NCI-H460 (cell line): Measurements from ENCODE around the gene GOLGA6L10. TPM values are rescaled to one million over a fixed set of nuclear protein-coding genes. Genes with fewer than 3 reads are reported as not detected.
"Not testable (repeated sequence)": the region's sequence is repeated elsewhere in the genome, so short reads cannot be mapped to it uniquely, and the experiment has no call there.

Experiments
- DNase-seq: peaks from one replicate; pipeline ENCODE4 v3.0.0-alpha.2; 2016; ENCODE audit warnings: low read depth; ENCODE audit errors: extremely low read depth
- total RNA-seq: library from RNA; depleted of rRNA; stranded (reverse); fragments of >200 nt; shearing (Covaris generic); gene quantifications from 2 replicates; pipeline ENCODE4 v1.2.3, GENCODE V29; 2014

Gene GOLGA6L10
- total RNA-seq, 1 experiment from 2014 or later, result 2.2 TPM

DNA sequence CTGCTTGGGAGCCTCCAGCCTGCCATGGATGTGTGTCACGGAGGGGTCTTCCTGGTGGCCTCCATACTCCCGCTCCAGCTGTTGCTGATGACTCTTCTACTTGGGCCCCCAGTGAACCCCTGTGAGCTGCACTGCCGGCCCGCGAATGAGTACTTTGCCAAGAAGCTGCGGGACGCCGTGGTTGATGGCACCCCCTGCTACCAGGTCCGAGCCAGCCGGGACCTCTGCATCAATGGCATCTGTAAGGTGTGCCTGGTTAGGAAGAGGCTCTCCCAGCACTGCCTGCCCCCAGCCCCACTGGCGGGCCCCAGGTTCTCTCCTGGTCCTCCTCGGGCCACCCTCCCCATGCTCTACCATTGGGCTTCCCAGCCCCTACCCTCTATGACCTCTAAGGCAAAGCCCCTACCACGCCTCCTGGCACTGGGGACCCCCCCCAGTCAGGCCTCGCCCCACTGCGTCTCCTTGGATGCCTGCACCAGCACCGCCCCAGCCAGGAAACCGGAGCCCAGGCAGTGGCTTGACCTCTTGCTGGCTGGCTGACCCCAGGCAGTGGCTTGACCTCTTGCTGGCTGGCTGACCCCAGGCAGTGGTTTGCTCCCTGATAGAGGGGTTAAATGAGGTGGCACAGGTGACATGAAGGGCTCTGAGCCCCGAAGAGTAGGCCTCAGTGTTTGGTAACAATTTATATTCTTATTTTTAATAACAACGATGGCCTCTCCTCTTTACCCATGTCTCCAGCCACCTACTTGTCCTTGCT lies 29.6 kb downstream of the GOLGA6L10 start:
- DNase-seq, result not testable (repeated sequence)

DNA sequence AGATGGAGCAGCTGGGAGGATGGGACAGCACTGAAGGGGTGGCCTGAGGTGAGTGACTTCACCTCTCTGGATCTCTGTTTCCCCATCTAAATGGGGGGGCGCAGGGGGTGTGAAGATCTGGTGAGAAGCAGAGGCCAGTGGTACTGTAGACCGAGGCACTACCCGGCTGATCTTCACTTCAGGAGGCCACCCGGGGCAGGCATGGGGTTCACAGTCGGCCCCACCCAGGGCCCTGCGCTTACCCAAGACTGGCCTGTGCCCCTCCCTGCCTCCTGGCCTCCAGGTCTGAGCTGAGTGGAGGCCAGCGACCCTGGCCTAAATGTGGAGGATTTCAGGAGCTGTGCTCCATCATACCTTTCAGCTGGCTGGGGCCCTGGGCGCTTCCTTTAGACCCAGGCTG lies 31.0 kb downstream of the GOLGA6L10 start:
- DNase-seq, result not testable (repeated sequence)

DNA sequence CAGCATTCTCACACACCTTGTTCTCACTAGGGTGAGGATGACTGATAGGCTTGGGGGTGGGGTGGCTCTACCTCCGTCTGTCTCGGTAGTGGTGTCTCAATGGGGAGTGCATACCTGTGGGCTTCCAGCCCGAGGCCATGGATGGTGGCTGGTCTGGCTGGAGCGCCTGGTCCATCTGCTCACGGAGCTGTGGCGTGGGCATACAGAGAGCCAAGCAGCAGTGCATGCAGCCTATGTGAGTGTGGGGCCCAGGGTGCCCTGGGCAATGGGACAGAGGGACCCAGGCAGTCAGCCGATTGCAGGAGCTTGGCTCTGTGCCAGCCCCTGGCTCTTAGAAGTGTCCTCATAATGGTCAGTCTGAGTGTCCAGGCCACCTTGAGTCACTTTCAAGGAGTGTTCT lies 31.8 kb downstream of the GOLGA6L10 start:
- not testable (repeated sequence) for DNase-seq

DNA sequence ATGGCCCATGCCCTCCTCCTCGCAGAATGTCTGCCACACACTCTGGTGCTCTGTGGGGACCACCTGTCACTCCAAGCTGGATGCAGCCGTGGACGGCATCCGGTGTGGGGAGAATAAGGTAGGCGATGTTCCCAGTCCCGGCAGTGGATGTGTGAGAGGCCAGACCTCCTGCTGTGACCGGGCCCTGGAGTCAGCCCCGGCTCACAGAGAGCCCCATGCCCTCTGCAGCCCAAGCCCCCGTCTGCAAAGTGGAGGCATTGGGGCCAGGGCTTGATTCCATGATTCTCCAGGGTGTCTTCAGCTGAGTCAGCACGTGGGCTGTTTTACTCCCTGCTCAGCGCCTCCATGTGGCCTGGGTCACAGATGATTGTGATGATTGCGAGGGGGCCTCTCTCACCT lies 32.2 kb downstream of the GOLGA6L10 start:
- no peak for DNase-seq

DNA sequence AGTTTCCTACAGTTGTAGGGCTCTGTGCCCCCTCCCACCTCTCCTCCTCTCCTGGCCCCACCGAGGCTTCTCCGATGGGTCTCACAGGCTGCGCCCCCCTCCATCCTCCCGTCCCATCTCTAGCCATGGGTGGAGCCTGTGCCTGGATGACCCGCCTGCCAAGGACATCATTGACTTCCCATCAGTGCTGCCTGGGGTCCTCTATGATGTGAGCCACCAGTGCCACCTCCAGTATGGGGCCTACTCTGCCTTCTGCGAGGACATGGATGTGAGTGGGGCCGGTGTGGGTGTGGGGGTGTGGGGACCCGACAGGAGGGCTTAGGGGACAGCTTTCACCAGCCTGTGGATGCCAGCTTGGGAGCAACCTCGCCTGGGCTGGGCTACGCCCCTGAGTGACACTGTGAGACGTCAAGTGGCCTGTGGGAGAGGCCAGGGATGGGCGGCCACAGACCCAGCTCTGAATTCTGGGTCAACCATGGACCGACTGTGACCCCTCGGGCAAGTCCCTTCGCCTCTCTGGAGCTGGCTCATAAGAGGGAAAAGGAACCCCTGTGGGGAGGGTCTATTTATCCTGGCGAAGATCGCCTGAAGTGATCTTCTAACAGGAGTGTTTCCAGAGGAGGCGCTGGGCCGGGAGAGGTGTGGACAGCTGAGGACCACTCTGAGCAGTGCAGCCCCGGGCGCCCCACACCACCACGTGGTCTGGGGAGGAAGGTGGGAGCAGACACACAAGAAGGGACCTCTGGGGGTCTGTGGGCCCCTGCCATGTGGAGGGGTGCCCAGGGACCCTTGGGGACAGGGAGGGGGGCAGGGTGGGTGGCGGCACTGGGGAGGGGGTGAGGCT lies 32.8 kb downstream of the GOLGA6L10 start:
- DNase-seq, result not testable (repeated sequence)

DNA sequence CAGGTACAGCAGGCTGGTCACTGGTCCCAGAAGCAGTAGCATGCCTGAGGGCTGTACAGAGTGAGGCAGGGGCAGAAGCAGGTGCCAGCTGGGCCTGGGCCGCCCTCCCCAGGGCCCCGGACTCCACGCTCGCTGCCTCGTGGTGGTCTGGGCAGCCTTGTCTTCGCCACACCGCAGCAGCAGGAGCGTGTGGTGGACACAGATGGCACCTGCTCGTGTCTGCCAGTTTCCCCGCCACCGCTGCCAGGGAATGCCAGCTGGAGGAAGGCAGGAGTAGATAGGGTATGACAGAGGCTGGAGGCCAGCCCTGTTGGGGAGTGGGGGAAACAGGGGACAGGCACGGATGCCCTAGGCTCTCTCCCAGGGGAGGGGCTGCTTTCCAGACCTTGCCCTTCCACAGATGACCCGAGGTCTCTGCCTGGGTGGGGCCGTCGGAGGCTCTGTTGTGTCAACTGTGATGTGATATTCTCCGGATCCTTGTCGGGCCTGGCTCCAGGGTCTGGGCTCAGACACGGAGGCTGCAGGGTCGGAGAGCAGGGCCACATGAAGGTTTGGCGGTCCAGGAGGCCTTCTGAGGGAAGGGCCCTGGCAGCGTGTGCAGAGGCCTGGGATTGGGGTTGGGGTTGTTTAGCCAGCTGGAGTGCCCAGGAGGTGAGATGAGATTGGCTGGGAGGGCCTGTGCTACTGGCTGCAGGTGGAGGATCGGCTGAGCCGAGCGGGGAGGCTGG lies 33.6 kb downstream of the GOLGA6L10 start:
- DNase-seq, result no peak

DNA sequence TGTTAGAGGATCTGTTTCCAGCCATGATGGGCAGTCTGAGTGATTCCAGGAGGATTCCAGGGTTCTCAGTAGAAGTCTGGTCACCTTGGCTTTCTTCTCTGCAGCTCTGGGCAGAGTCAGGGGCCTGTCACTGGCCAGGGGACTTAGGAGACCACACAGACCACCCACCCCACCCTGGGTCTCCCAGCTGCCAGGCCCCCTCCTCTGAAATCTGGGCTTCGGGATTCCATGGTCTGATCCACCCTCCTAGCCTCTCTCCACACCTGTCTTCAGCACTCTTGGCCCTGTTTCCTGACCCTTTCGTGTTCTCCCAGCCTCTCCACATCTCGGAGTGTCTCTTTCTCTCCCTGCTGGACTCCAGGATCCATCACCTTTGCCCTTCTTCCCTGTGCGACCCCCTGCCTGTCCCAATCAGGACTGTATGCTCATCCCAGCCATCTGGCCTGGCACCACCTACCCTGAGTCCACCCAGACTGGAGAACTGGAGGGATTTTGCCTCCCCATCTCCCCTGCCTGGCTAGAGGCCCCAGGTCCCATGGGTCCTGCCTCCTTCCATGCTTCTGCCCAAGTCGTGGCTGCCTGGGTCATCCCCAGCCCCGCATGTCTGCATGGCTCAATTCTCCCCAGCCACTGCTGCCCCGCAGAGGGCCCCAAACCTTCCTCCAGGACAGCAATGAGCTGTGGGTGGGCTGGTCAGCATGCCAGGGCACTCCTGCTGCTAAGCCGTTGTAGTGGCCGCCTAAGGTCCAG lies 34.3 kb downstream of the GOLGA6L10 start:
- no peak for DNase-seq

DNA sequence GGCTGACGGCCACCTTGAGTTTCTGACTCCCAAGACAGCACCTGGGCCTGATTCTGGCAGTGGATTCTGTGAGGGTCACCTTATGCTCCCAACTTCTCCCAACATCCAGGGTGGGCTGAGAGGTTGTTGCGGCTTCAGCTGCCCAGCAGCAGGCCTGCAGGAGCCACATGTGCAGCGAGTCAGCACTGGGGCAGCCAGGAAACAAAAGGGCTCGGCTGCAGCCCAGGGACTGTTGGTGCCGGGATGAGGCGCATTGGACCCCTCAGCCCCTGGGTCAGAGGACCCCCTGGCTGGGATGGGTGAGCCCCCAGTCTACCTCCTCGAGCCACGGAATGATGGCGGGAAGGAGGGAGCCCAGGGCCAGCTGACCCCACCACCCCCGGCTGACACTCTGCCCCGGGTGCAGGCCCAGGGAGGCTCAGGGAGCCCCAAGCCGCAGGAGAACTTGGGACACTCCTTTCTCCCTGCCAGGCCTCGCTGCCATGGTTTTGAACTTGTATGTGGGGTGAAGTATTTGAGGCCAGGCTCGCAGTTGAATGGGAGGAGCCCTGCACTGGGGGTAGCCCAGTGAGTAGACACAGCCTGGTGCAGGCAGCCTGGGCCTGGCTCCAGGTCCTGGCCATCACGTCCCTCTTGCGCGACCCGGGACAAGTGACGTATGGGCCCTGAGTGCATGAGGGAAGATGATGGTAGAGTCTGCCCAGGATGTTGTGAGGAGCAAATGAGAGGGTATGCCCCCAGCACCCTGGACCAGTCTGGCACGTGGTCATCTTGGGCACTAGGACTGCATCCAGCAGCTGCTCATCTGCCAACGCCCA lies 35.1 kb downstream of the GOLGA6L10 start:
- not testable (repeated sequence) for DNase-seq

DNA sequence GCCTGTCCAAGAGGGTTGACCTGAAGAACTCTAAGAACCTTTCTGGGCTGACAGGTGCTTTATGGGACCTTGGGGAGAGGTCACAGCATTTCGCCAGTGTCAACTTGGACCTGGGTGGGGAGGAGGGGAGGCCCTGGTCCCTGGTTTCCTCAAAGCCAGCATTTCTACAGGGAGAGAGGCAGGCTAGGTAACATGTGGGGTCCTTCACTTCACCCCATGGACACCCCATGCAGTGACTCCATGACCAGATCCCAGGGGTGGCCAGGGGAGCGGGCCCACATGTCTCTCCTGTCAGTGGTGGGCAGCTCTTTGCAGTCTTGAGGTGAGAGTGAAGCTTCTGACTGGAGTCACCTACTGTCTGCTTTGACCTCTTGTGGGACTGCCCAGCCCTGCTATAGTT lies 35.8 kb downstream of the GOLGA6L10 start:
- no peak for DNase-seq

DNA sequence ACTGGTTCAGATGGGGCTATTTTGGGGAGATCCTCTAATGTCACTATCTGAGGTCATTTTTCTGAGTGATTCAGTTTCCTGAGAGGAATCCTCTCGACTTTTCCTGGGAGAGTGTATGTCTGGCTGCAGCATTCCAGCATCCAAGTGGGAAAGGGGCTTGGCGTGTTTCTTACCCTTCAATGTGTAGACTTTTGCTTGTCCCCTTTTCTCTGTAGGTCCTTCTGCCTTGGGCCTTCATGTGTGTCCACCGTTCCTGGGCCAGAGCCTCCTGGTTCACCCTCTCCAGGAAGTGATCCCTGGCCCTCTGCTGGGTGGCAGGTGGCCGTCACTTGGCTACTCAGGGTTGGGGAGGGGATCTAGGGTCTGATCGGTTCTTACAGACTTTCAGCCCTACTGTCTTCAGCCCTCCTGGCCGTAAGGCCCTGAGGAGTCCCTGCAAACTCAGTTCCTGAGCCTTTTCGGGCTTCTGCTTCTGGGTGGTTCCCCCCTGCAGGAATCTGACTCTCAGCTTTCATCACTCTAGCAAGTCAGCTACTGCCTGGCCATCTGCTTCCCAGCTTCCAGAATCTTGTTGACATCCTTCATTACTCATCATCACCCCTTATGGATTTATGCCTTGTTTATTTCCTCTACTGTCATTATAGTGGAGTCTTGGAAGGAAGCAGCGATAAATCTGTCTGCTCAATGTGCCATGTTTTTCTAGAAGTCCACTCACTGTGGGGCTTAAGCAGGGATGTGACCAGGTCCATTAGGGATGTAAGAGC lies 36.5 kb downstream of the GOLGA6L10 start:
- no peak for DNase-seq

DNA sequence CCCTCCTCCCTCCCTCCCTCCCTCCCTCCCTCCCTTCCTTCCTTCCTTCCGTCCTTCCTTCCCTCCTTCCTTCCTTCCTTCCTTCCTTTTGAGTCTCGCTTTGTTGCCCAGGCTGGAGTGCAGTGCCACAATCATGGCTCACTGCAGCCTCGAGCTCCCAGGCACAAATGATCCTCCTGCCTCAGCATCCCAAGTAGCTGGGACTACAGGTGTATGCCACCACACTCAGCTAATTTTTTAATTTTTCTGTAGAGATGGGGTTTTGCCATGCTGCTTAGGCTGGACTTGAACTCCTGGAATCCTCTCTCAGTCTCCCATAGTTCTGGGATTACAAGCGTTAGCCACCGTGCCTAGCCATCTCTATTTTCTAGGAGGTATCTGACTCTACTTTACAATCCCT lies 38.0 kb downstream of the GOLGA6L10 start:
- DNase-seq, result not testable (repeated sequence)

DNA sequence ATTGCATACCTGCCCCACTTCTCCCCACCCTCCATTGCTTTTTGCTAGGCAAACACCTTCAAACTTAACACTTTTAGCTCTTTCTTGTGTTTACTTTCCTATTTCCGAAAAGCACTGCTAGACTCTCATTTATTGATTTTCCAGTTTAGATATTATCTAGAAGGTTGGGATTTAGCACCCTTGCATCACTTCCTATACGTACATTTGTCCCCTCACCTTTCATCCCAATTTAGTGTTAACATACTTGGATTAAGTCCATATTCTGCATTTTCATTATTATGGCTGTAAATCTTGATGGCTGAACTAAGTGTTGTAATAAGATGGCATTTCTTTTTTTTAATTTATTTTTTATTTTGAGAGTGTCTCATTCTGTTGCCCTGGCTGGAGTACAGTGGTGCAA lies 39.5 kb downstream of the GOLGA6L10 start:
- DNase-seq, result no peak

DNA sequence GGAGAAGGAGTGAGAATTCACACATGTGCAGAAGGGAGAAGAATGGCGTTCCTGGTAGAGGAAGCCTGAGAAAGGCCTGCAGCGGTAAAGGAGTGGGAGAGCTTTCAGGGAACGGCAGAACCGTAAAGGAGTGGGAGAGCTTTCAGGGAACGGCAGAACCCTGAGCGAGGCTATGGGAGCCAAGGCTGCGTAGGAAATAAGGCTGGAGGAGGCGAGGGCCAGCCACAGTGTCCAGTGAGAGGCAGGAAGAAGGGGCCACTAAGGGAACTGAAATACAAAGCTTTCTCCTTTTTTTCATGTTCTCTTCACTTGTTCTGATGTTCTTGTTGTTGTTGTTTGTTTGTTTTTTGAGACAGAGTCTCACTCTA lies 41.6 kb downstream of the GOLGA6L10 start:
- DNase-seq, result no peak

DNA sequence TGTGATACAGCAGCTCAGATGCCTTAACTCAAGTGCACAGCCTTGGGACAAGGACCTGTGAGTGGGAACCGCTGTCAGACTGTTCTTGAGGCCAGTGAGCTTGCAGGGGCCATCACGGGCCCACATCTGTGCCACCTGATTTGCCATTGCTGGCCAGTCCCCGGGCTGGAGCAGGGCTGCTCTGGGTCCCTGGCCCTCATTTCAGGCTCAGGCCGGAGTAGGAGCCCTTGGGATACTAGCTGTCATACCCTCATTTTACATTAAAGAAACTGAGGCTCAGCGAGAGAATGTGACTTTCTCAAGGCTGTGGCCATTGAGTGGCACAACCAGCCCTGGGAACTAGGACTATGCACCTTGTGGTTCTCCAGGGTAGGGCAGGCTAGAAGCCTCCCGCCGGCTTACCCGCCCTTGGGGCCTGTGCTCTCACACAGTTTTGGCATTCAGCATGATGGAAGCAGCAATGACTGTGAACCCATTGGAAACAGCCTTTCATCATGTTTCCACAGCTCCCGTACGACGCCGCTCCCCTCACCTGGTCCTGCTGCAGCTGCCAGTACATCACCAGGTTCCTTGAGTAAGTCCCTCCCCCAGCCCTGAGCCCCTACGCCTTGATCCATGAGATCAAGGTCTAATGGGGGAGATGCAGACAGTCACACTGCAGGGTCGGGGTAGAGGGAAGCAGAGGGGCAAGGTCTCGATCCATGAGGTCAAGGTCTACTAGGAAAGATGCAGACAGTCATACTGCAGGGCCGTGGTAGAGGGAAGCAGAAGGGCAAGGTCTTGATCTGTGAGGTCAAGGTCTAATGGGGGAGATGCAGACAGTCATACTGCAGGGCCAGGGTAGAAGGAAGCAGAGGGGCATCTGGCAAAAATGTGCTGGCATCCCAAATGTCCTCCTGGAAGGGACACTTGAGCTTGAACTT lies 42.2 kb downstream of the GOLGA6L10 start:
- no peak for DNase-seq

DNA sequence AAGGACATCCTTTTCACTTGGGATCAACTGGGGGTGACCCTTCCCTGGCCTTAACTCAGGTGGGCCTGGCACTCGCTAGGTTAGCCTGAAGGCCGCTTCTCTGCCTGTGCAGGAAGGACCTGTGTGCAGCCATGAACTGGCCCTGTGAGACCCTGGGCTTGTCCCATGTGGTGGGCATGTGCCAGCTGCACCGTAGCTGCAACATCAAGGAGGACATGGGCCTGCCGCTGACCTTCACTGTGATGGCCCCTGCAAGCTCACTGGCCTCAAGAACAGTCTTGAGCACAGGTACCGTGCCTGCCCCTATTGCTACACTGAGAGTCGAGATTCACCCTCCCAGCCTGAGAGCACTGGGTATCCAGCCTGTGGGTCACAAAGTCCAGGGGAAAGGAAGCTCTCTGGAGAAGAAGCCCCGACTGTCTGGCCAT lies 43.6 kb downstream of the GOLGA6L10 start:
- DNase-seq, result no peak

DNA sequence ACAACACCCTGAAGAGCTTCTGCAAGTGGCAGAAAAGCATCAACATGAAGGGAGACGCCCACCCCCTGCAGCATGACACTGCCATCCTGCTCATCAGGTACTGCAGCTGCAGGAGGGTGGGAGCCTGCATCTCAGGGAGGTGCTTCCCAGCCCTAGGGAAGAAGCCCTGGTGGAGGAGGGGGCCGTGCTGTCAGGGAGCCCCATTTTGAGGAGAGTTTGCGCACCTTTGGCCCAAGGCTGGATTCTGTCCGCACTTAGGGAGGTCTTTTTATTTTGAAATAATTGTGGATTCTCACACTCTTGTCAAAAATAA lies 44.5 kb downstream of the GOLGA6L10 start:
- DNase-seq, result no peak

DNA sequence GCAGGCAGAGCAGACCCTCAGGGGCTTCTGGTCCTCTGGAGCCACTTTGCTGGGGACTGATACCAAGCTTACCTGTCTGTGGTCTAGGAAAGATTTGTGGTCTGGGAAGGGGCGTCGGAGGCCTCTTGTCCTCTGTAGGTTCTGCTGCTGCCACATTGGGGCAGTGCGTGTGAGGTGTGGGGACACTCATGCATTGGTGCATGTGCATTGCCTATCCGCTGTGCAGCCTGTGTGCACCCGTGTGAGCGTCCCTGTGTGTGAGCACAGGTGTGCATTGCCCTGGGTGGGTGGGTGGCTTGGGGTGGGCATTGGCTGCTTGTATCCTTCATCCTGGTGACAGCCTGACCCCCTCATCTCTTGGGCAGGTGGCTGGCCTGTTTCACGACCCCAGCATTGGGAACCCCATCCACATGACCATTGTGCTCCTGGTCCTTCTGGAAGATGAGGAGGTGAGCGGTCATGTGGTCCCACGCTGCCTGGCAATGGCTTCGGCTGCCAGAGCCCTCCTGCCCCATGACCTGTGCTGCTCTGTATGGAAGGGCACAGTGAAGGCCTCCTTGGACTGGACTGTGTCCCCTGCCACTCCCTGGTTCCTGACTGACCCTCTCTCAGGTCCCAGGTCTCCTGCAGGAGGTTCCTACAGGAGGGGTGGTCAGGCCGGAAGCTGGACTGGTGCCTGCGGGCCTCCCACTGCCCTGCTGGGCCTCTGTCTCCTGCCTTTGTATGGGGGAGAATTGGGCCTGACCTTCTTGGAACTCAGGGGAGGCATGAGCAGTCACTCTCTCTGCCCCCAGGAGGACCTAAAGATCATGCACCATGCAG lies 45.1 kb downstream of the GOLGA6L10 start:
- no peak for DNase-seq
